SH-SY5Y (cell line): ENCODE data around the gene AKAP7.

Source experiments
- GATA2 ChIP-seq: IDR thresholded peaks from 2 replicates; pipeline ENCODE4 v1.6.1; 2011; ENCODE audit warnings: mild to moderate bottlenecking, low read depth, low read length
- GATA3 ChIP-seq: IDR thresholded peaks from 2 replicates; pipeline ENCODE4 v1.6.1; 2011; ENCODE audit warnings: low read depth, mild to moderate bottlenecking, low read length, moderate library complexity

GRCh38 chr6:131281471-131282270 is 146.4 kb downstream of the AKAP7 start:
- TF ChIP-seq GATA2 (no peak), GATA3 (no peak)
